ENCODE results near the gene CA6. TPM values are rescaled to one million over a fixed set of nuclear protein-coding genes. Genes with fewer than 3 reads are reported as not detected.
"Not testable (repeated sequence)": the region's sequence is repeated elsewhere in the genome, so short reads cannot be mapped to it uniquely, and the experiment has no call there.

The CA6 gene
- total RNA-seq, 2 donors from 2014 or later: not detected

DNA sequence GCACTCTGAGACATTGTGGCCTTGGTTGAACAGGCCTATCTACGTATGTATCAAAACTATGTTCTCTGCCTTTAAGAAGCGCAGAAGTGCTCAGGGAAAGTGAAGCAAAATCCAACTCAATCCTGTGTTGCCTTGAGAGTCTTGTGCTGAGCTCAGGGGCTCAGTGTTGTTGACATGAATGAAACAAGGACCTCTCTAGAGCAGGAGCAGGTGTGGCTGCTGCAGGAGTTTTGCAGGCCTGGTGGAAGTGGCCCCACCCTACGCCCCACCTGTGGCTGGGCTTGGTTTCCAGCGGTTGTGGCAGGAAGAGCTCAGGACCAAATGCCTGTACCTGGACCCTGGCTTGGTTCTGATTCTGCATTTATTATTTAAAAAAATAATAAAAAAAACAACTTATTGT lies 20.9 kb downstream of the CA6 start:
- H3K27ac ChIP-seq: no peak overlapping the region
- DNase-seq (no peak), ATAC-seq (no peak)
- H3K4me3 ChIP-seq: no peak overlapping the region
- H3K4me1 ChIP-seq: no peaks in the 10 kb centered on the region
- intact Hi-C loops (cut with DNase I): no loop called here
- TF ChIP-seq POLR2A (IDR thresholded peaks at IDR 0.05): no peak
- TF ChIP-seq, protein P1, sequence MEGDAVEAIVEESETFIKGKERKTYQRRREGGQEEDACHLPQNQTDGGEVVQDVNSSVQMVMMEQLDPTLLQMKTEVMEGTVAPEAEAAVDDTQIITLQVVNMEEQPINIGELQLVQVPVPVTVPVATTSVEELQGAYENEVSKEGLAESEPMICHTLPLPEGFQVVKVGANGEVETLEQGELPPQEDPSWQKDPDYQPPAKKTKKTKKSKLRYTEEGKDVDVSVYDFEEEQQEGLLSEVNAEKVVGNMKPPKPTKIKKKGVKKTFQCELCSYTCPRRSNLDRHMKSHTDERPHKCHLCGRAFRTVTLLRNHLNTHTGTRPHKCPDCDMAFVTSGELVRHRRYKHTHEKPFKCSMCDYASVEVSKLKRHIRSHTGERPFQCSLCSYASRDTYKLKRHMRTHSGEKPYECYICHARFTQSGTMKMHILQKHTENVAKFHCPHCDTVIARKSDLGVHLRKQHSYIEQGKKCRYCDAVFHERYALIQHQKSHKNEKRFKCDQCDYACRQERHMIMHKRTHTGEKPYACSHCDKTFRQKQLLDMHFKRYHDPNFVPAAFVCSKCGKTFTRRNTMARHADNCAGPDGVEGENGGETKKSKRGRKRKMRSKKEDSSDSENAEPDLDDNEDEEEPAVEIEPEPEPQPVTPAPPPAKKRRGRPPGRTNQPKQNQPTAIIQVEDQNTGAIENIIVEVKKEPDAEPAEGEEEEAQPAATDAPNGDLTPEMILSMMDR (IDR thresholded peaks at IDR 0.05): no peak
- H3K9me3 ChIP-seq: no peaks in the 10 kb centered on the region
- H3K36me3 ChIP-seq (replicated peaks in 1 of 2; ENCODE audit: insufficient read depth in 1 of 2, low read depth in 2 of 2): no peaks in the 10 kb centered on the region
- 88 to 97% methylated on average over 4 of the region's 4 CpGs for WGBS, 2 donors
- H3K27me3 ChIP-seq: no peaks in the 10 kb centered on the region

DNA sequence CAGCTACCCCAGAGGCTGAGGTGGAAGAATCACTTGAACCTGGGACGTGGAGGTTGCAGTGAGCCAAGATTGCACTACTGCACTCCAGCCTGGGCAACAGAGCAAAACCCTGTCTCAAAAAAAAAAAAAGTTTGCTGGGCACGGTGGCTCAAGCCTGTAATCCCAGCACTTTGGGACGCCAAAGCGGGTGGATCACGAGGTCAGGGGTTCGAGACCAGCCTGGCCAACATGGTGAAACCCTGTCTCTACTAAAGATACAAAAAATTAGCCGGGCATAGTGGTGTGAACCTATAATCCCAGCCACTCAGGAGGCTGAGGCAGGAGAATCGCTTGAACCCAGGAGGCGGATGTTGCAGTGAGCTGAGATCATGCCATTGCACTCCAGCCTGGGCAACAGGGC lies 23.2 kb downstream of the CA6 start:
- H3K4me1 ChIP-seq; H3K27ac ChIP-seq; DNase-seq; H3K9me3 ChIP-seq; H3K27me3 ChIP-seq; H3K4me3 ChIP-seq; H3K36me3 ChIP-seq (replicated peaks in 1 of 2; ENCODE audit: insufficient read depth in 1 of 2, low read depth in 2 of 2); intact Hi-C loops (cut with DNase I); ATAC-seq: not testable (repeated sequence)
- 83 to 86% methylated on average over 9 of the region's 9 CpGs for WGBS, 2 donors

DNA sequence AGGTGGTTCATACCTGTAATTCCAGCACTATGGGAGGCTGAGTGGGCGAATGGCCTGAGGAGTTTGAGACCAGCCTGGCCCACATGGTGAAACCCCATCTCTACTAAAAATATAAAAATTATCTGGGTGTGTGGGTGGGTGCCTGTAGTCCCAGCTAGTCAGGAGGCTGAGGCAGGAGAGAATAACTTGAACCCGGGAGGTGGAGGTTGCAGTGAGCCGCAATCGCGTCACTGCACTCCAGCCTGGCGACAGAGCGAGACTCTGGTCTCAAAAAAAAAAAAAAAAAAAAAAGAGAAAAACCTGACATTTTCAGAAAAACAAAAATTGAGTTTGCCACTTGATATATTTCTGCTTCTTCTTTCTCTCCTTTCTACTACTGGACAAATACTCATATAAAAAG lies 24.3 kb downstream of the CA6 start:
- Histone ChIP-seq H3K4me3 (no peak overlapping the region), H3K9me3 (no peaks in the 10 kb centered on the region), H3K36me3 (replicated peaks in 1 of 2; ENCODE audit: insufficient read depth in 1 of 2, low read depth in 2 of 2) (no peaks in the 10 kb centered on the region), H3K27ac (no peak overlapping the region), H3K27me3 (no peaks in the 10 kb centered on the region), H3K4me1 (no peaks in the 10 kb centered on the region)
- DNase-seq (no peak), ATAC-seq (no peak)
- 86 to 88% methylated on average over 7 of the region's 7 CpGs for WGBS, 2 donors
- TF ChIP-seq, protein P1 (IDR thresholded peaks at IDR 0.05): no peak
- no peak for TF ChIP-seq POLR2A (IDR thresholded peaks at IDR 0.05)
- intact Hi-C loops (cut with DNase I): no loop called here

DNA sequence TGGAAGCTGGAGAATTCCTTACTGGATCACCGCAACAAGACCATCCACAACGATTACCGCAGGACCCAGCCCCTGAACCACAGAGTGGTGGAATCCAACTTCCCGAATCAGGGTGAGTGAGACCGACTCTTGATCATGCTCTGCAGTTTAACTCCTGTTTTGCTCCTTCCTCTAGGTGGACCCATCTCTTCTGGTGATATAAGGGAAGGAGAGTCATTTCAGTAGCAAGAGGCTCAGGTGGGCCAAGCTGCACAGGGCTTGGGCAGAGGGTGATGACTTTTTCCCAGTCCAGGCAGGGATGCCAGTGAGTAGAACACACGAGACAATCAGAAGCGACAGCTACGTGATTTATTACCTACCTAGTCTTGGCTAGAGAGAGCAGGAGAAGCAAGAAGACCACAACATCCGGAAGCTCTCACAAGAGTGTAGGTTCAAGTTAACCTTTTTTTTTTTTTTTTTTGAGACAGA lies 25.2 kb downstream of the CA6 start:
- ATAC-seq (no peak), DNase-seq (no peak)
- H3K4me3 ChIP-seq: no peak overlapping the region
- no peaks in the 10 kb centered on the region for H3K9me3 ChIP-seq
- TF ChIP-seq POLR2A (IDR thresholded peaks at IDR 0.05): no peak
- TF ChIP-seq, protein P1 (IDR thresholded peaks at IDR 0.05): no peak
- intact Hi-C loops (cut with DNase I): no loop called here
- H3K27ac ChIP-seq: no peak overlapping the region
- H3K4me1 ChIP-seq: no peaks in the 10 kb centered on the region
- 58 to 79% methylated on average over 8 to 9 of the region's 9 CpGs for WGBS, 2 donors
- H3K27me3 ChIP-seq: no peaks in the 10 kb centered on the region
- H3K36me3 ChIP-seq (replicated peaks in 1 of 2; ENCODE audit: insufficient read depth in 1 of 2, low read depth in 2 of 2): no peaks in the 10 kb centered on the region

DNA sequence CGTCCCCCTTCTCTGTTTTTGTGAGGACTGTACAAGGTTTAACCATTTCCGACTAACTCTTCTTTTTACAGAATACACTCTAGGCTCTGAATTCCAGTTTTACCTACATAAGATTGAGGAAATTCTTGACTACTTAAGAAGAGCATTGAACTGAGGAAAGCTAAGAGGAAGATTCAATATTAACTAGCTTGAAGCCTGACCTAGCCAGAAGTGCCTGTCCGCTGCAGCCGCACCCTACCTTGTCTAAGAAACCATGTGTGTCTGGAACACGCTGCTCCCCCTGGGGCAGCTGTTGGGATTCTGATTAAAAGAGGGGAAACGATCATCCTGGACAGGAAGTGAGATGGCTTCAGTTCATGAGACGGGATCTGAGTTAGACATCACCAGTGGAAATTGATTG lies 28.9 kb downstream of the CA6 start:
- no peaks in the 10 kb centered on the region for H3K4me1 ChIP-seq
- H3K27ac ChIP-seq: no peak overlapping the region
- intact Hi-C loops (cut with DNase I): no loop called here
- no peaks in the 10 kb centered on the region for H3K9me3 ChIP-seq
- WGBS, 2 donors: 71 to 72% methylated on average over 7 of the region's 7 CpGs
- H3K4me3 ChIP-seq: no peak overlapping the region
- TF ChIP-seq, protein P1 (IDR thresholded peaks at IDR 0.05): no peak
- TF ChIP-seq POLR2A (IDR thresholded peaks at IDR 0.05): no peak
- H3K27me3 ChIP-seq: no peaks in the 10 kb centered on the region
- H3K36me3 ChIP-seq (replicated peaks in 1 of 2; ENCODE audit: insufficient read depth in 1 of 2, low read depth in 2 of 2): no peaks in the 10 kb centered on the region
- no peak for ATAC-seq
- DNase-seq: no peak
